SK-N-SH (cell line): ENCODE data around the gene ARHGEF11.

Experiments used
- EZH2phosphoT487 ChIP-seq: fragments of 200-600 bp; sonication (generic); IDR thresholded peaks from 2 replicates; pipeline ENCODE4 v1.6.1; 2017; ENCODE audit warnings: low read depth, mixed run types, mild to moderate bottlenecking, antibody characterized with exemption, moderate library complexity, borderline replicate concordance
- GABPA ChIP-seq: IDR thresholded peaks from 2 replicates; pipeline ENCODE4 v1.4.0; 2012; ENCODE audit warnings: low read depth, mild to moderate bottlenecking
- MEF2A ChIP-seq: IDR thresholded peaks from 2 replicates; pipeline ENCODE4 v1.4.0; 2012; ENCODE audit warnings: low read depth, borderline replicate concordance
- POLR2AphosphoS5 ChIP-seq: IDR thresholded peaks from 2 replicates; pipeline ENCODE4 v1.6.1; 2012; ENCODE audit warnings: low read depth, low read length
- RXRA ChIP-seq: IDR thresholded peaks from 2 replicates; pipeline ENCODE4 v1.4.0; 2012; ENCODE audit warnings: low read depth, mild to moderate bottlenecking, borderline replicate concordance
- SIN3A ChIP-seq: IDR thresholded peaks from 2 replicates; pipeline ENCODE4 v1.6.1; 2012; ENCODE audit warnings: low read depth, mild to moderate bottlenecking, low read length, moderate library complexity, borderline replicate concordance
- TAF1 ChIP-seq: IDR thresholded peaks from 2 replicates; pipeline ENCODE4 v1.6.1; 2012; ENCODE audit warnings: low read depth, mild to moderate bottlenecking, low read length, moderate library complexity, borderline replicate concordance
- TF ChIP-seq, protein P1 (sequence below): fragments of 200-600 bp; sonication (generic); IDR thresholded peaks from 2 replicates; pipeline ENCODE4 v1.6.1; 2017; ENCODE audit warnings: antibody characterized with exemption, mild to moderate bottlenecking, moderate library complexity
- TF ChIP-seq, protein P2 (sequence below): IDR thresholded peaks from 2 replicates; pipeline ENCODE4 v1.6.1; 2012; ENCODE audit warnings: mild to moderate bottlenecking, low read depth, low read length, moderate library complexity
- TF ChIP-seq, protein P3 (sequence below): IDR thresholded peaks from 2 replicates; pipeline ENCODE4 v1.4.0; 2012; ENCODE audit warnings: low read depth, borderline replicate concordance

- TF ChIP-seq, protein P1, sequence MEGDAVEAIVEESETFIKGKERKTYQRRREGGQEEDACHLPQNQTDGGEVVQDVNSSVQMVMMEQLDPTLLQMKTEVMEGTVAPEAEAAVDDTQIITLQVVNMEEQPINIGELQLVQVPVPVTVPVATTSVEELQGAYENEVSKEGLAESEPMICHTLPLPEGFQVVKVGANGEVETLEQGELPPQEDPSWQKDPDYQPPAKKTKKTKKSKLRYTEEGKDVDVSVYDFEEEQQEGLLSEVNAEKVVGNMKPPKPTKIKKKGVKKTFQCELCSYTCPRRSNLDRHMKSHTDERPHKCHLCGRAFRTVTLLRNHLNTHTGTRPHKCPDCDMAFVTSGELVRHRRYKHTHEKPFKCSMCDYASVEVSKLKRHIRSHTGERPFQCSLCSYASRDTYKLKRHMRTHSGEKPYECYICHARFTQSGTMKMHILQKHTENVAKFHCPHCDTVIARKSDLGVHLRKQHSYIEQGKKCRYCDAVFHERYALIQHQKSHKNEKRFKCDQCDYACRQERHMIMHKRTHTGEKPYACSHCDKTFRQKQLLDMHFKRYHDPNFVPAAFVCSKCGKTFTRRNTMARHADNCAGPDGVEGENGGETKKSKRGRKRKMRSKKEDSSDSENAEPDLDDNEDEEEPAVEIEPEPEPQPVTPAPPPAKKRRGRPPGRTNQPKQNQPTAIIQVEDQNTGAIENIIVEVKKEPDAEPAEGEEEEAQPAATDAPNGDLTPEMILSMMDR, result no peak
- no peak for TF ChIP-seq GABPA
- TF ChIP-seq, protein P2, sequence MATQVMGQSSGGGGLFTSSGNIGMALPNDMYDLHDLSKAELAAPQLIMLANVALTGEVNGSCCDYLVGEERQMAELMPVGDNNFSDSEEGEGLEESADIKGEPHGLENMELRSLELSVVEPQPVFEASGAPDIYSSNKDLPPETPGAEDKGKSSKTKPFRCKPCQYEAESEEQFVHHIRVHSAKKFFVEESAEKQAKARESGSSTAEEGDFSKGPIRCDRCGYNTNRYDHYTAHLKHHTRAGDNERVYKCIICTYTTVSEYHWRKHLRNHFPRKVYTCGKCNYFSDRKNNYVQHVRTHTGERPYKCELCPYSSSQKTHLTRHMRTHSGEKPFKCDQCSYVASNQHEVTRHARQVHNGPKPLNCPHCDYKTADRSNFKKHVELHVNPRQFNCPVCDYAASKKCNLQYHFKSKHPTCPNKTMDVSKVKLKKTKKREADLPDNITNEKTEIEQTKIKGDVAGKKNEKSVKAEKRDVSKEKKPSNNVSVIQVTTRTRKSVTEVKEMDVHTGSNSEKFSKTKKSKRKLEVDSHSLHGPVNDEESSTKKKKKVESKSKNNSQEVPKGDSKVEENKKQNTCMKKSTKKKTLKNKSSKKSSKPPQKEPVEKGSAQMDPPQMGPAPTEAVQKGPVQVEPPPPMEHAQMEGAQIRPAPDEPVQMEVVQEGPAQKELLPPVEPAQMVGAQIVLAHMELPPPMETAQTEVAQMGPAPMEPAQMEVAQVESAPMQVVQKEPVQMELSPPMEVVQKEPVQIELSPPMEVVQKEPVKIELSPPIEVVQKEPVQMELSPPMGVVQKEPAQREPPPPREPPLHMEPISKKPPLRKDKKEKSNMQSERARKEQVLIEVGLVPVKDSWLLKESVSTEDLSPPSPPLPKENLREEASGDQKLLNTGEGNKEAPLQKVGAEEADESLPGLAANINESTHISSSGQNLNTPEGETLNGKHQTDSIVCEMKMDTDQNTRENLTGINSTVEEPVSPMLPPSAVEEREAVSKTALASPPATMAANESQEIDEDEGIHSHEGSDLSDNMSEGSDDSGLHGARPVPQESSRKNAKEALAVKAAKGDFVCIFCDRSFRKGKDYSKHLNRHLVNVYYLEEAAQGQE, result no peak
- TF ChIP-seq TAF1, result no peak
- TF ChIP-seq SIN3A, result no peak
- TF ChIP-seq EZH2phosphoT487, result no peak
- TF ChIP-seq, protein P3, sequence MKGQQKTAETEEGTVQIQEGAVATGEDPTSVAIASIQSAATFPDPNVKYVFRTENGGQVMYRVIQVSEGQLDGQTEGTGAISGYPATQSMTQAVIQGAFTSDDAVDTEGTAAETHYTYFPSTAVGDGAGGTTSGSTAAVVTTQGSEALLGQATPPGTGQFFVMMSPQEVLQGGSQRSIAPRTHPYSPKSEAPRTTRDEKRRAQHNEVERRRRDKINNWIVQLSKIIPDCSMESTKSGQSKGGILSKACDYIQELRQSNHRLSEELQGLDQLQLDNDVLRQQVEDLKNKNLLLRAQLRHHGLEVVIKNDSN, result no peak
- no peak for TF ChIP-seq MEF2A
- TF ChIP-seq POLR2AphosphoS5, result no peak
- no peak for TF ChIP-seq RXRA
Measured at GRCh38 chr1:156938813-156939212, 106.7 kb downstream of the ARHGEF11 start.
